ENCODE data around the gene VKORC1. TPM values are rescaled to one million over a fixed set of nuclear protein-coding genes. Genes with fewer than 3 reads are reported as not detected.

Gene VKORC1
- total RNA-seq, 1 experiment from 2014 or later = 98.3 TPM

- Histone ChIP-seq H3K27ac (ENCODE audit: low read depth, low read length, poor library complexity, severe bottlenecking) (no peak overlapping the region), H3K36me3 (ENCODE audit: insufficient read depth, low read length, poor library complexity, severe bottlenecking) (no peaks in the 10 kb centered on the region), H3K9me3 (ENCODE audit: low read depth, low read length, poor library complexity, severe bottlenecking) (no peaks in the 10 kb centered on the region), H3K4me3 (ENCODE audit: low read depth, low read length, poor library complexity, severe bottlenecking) (no peak overlapping the region), H3K4me1 (ENCODE audit: insufficient read depth, low read length, poor library complexity, severe bottlenecking) (peaks cover under 1% of the 10 kb centered on the region), H3K27me3 (replicated peaks; ENCODE audit: insufficient read depth, low read depth, low read length, poor library complexity) (no peaks in the 10 kb centered on the region)
- ChIA-PET CTCF (no interaction called here), POLR2A (ENCODE audit: low non-redundant PET) (interaction anchor here (0.6 kb wide), 1 partner anchor 167 kb away, joined by 3 read pairs; no protein-coding TSS in a partner anchor)
- intact Hi-C loops (cut with micrococcal nuclease; ENCODE audit: unreplicated experiment) = no loop called here
- no TSS peak for BruUV-seq (replicated peaks)
- no peak for DNase-seq (ENCODE audit: low spot score)
- TF ChIP-seq EZH2 (IDR thresholded peaks at IDR 0.05; ENCODE audit: borderline replicate concordance, low read depth, low read length, poor library complexity, severe bottlenecking) (no peak), CTCF (conservative IDR thresholded peaks at IDR 0.05; ENCODE audit: low read depth, low read length) (no peak)
Observed at GRCh38 chr16:31136287-31136662, 41.7 kb upstream of the VKORC1 start.

DNA sequence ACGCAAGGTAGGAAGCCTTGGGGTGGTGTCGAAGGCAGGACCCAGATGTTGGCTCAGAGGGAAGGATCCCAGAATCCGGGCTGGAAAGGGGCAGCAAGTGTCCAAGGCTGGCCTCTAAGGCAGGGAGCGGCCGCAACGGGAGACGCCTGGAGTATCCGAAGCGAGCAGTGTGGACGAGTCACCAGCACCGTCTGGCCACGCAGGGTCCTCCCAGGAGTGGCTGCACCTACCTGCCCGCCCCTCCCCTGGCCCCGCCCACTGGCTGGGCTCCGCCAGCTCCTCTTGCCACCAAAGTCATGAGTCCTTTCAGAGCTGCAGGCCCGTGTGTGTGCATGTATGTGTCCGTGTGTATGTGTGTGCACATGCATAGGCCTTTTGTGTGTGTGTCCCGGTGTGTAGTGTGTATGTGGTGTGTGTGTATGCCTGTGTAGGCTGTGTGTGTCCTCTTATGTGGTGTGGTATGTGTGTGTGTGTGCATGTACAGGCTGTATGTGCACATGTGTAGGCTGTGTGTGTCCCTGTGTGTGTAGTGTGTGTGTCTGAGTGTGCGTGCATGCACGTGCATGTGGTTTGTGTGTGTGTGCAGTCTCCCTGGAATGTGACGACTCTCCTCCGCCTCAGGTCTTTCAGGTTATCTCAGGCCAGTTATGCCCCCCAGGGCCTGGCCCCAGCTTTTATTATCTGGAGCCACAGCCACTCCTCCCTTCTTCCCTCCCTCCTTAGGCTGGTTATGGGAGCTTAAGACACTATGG, 41.1 kb upstream of the VKORC1 start, which contains the start of gene PRSS8:
TSS of gene PRSS8 (minus strand) at position 193 of the 752 bp plus-strand sequence. CDS start 229 bp downstream, outside the sequence.
- H3K27ac ChIP-seq (ENCODE audit: low read depth, low read length, poor library complexity, severe bottlenecking) = no peak within 1 kb of the TSS
- H3K27me3 ChIP-seq (replicated peaks; ENCODE audit: insufficient read depth, low read depth, low read length, poor library complexity) = no peaks in the 10 kb centered on the region
- CTCF ChIA-PET = no interaction called here
- H3K4me1 ChIP-seq (ENCODE audit: insufficient read depth, low read length, poor library complexity, severe bottlenecking) = no peaks in the 10 kb centered on the region
- no peak within 1 kb of the TSS for H3K4me3 ChIP-seq (ENCODE audit: low read depth, low read length, poor library complexity, severe bottlenecking)
- intact Hi-C loops (cut with micrococcal nuclease; ENCODE audit: unreplicated experiment) = no loop called here
- DNase-seq (ENCODE audit: low spot score) = no peak
- TF ChIP-seq EZH2 (IDR thresholded peaks at IDR 0.05; ENCODE audit: borderline replicate concordance, low read depth, low read length, poor library complexity, severe bottlenecking) = no peak
- TF ChIP-seq CTCF (conservative IDR thresholded peaks at IDR 0.05; ENCODE audit: low read depth, low read length) = no peak
- H3K36me3 ChIP-seq (ENCODE audit: insufficient read depth, low read length, poor library complexity, severe bottlenecking) = peaks cover 5% of the 10 kb centered on the region
- BruUV-seq (replicated peaks) = no TSS peak
- H3K9me3 ChIP-seq (ENCODE audit: low read depth, low read length, poor library complexity, severe bottlenecking) = no peaks in the 10 kb centered on the region
- POLR2A ChIA-PET (ENCODE audit: low non-redundant PET) = interaction anchor here (0.6 kb wide), 1 partner anchor 166 kb away, joined by 3 read pairs; no protein-coding TSS in a partner anchor

GRCh38 chr16:31134625-31135534, 40.3 kb upstream of the VKORC1 start:
- TF ChIP-seq CTCF (conservative IDR thresholded peaks at IDR 0.05; ENCODE audit: low read depth, low read length) = no peak
- no peak for TF ChIP-seq EZH2 (IDR thresholded peaks at IDR 0.05; ENCODE audit: borderline replicate concordance, low read depth, low read length, poor library complexity, severe bottlenecking)
- Histone ChIP-seq H3K36me3 (ENCODE audit: insufficient read depth, low read length, poor library complexity, severe bottlenecking) (peaks cover 8% of the 10 kb centered on the region), H3K4me3 (ENCODE audit: low read depth, low read length, poor library complexity, severe bottlenecking) (no peak overlapping the region), H3K9me3 (ENCODE audit: low read depth, low read length, poor library complexity, severe bottlenecking) (no peaks in the 10 kb centered on the region), H3K4me1 (ENCODE audit: insufficient read depth, low read length, poor library complexity, severe bottlenecking) (no peaks in the 10 kb centered on the region), H3K27me3 (replicated peaks; ENCODE audit: insufficient read depth, low read depth, low read length, poor library complexity) (no peaks in the 10 kb centered on the region), H3K27ac (ENCODE audit: low read depth, low read length, poor library complexity, severe bottlenecking) (no peak overlapping the region)
- intact Hi-C loops (cut with micrococcal nuclease; ENCODE audit: unreplicated experiment) = no loop called here
- DNase-seq (ENCODE audit: low spot score) = no peak
- ChIA-PET POLR2A (ENCODE audit: low non-redundant PET) (no interaction called here), CTCF (no interaction called here)
- no TSS peak for BruUV-seq (replicated peaks)

All from A673 (cell line).